Urinary bladder (tissue), 4 donors: ENCODE results near the gene CEP97. TPM values are rescaled to one million over a fixed set of nuclear protein-coding genes. Genes with fewer than 3 reads are reported as not detected.
"Not testable (repeated sequence)": the region's sequence is repeated elsewhere in the genome, so short reads cannot be mapped to it uniquely, and the experiment has no call there.

Experiments
- DNase-seq: peaks from one replicate; pipeline ENCODE4 v3.0.0-alpha.2; 2015; ENCODE audit errors: extremely low spot score
- H3K27ac ChIP-seq: one replicate; pipeline ENCODE4 v1.5.1; 2013; ENCODE audit warnings: low read depth, mild to moderate bottlenecking, moderate library complexity
- H3K36me3 ChIP-seq: one replicate; pipeline ENCODE4 v1.6.1; 2013; ENCODE audit warnings: mild to moderate bottlenecking, moderate library complexity; ENCODE audit not compliant: insufficient read depth
- H3K4me1 ChIP-seq: one replicate; pipeline ENCODE4 v1.6.1; 2013; ENCODE audit warnings: mild to moderate bottlenecking, moderate library complexity; ENCODE audit not compliant: insufficient read depth
- H3K4me3 ChIP-seq: one replicate; pipeline ENCODE4 v1.5.1; 2013; ENCODE audit warnings: low read depth, low read length
- WGBS: extraction: QIAGEN DNeasy Blood & Tissue Kit; methylation state at CpG from one replicate; pipeline ENCODE4 v1.1.7; 2013; 5-methylcytosine and 5-hydroxymethylcytosine counted together
- polyA plus RNA-seq: library from polyadenylated mRNA; stranded (reverse); fragments of 200-250 nt; gene quantifications from one replicate; pipeline ENCODE4 v1.2.3, GENCODE V29; 2013
- total RNA-seq: library from RNA; depleted of rRNA; stranded (reverse); fragments of >200 nt; gene quantifications from one replicate; pipeline ENCODE4 v1.2.3, GENCODE V29; 2014
- donor health status: healthy with polysubstance abuse.
- donor health status: healthy.

The CEP97 gene, protein sequence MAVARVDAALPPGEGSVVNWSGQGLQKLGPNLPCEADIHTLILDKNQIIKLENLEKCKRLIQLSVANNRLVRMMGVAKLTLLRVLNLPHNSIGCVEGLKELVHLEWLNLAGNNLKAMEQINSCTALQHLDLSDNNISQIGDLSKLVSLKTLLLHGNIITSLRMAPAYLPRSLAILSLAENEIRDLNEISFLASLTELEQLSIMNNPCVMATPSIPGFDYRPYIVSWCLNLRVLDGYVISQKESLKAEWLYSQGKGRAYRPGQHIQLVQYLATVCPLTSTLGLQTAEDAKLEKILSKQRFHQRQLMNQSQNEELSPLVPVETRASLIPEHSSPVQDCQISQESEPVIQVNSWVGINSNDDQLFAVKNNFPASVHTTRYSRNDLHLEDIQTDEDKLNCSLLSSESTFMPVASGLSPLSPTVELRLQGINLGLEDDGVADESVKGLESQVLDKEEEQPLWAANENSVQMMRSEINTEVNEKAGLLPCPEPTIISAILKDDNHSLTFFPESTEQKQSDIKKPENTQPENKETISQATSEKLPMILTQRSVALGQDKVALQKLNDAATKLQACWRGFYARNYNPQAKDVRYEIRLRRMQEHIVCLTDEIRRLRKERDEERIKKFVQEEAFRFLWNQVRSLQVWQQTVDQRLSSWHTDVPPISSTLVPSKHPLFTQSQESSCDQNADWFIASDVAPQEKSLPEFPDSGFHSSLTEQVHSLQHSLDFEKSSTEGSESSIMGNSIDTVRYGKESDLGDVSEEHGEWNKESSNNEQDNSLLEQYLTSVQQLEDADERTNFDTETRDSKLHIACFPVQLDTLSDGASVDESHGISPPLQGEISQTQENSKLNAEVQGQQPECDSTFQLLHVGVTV
- total RNA-seq, result 34.4 TPM
- 3.4 TPM for polyA plus RNA-seq

DNA sequence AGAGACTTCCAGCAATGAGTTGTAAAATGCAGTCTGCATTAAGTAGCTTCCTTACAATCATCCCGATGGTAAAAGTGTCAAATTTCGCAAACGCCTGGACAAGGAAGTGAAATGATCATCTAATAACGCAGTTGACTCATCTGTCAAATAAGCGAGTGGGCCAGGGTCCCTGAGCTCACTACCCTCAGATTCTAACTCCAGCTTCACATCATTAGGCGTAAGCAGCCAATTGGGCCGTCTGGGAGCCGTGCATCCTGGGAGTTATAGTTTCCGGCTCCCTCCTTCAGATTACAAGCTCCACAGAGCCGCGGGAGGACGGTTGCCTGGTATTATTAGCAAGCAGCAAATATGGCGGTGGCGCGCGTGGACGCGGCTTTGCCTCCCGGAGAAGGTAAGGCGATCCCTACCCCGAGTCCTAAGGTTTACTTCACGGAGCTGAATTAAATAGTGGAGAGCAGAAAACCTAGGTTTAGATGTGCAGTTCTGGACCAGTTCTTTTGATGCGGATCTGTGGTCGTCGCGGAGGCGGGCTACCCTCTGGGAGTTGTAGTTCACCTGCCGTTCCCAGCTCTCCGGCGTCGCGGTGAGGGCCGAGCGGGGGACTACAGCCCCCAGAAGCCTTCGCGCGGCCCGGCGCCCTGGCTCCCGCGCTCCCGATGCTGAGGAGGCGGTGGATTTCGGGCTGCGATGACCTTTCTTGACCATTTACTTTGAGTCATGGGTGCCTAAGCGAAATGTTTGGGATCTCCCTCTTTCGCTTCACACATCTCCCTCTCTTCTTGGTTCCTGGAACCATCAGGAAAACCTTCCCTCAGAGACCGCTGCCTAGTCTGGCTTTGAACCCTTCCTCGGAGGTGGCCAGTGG, at the start of gene CEP97:
TSS of gene CEP97 (plus strand) at position 286 of the 865 bp plus-strand sequence. CDS start at position 349, 63 bp downstream.
- peak; percentile 91 for DNase-seq
- H3K27ac ChIP-seq, result peak within 1 kb of the TSS; percentile 62
- no peaks in the 10 kb centered on the region for H3K4me1 ChIP-seq
- WGBS, result under 1% methylated on average over 49 of the region's 49 CpGs
- H3K4me3 ChIP-seq, result peak within 1 kb of the TSS; percentile 71
- peaks cover 3% of the 10 kb centered on the region for H3K36me3 ChIP-seq

DNA sequence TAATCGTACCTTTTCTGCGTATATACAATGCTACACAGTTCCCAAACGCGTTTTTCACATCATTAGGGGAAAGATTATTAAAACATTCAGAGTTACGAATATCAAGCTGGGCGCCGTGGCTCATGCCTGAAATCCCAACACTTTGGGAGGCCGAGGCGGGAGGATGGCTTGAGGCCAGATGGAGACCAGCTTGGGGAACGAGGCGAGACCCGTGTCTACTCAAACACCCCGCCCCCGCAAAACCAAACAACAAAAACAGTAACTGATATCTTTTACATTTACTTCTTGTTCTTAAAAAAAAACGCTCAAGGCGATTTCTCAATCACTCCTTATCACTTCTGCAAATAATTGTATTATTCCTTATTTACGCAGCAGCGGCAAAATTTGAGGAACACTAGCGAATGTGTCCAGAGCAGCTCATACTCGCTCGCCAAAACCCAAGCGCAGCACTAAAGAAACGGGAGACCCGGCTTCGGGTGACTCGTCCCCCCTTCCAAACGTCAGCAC, 48.7 kb upstream of the CEP97 start:
- 9% methylated on average over 27 of the region's 27 CpGs for WGBS
- Histone ChIP-seq H3K4me1 (no peaks in the 10 kb centered on the region), H3K4me3 (peak overlapping the region; percentile 81), H3K27ac (peak overlapping the region; percentile 78), H3K36me3 (no peaks in the 10 kb centered on the region)
- DNase-seq, result no peak

DNA sequence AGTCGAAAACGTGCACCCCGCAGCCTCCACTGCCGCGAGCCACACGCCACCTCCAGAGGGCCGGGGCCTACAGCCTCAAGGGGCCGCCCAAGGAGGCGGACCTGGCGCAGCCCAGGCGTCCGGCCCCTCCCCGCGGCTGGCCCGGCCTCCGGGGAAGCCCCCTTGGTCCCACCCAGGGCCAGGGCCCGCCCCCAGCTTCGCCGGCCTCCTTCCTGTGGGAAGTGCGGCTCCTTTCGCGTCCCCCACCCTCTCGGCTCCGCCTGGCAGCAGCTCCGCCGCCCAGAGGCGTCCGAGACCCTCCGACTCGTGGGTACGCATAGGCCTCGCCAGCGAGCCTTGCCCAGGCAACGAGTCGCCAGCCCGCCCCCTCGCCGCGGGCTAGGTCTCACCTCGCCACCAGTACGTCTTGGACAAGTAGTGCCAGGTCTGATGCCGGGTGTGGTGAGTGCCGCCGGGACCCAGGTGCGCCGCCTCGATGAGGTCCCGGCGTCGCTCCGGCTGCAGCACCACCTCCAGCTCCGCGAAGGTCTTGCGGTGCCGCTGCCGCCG, 48.1 kb upstream of the CEP97 start:
- no peaks in the 10 kb centered on the region for H3K36me3 ChIP-seq
- H3K27ac ChIP-seq, result peak overlapping the region; percentile 96
- peak; percentile 81 for DNase-seq
- no peaks in the 10 kb centered on the region for H3K4me1 ChIP-seq
- WGBS, result under 1% methylated on average over 57 of the region's 57 CpGs
- H3K4me3 ChIP-seq, result peak overlapping the region; percentile 81

DNA sequence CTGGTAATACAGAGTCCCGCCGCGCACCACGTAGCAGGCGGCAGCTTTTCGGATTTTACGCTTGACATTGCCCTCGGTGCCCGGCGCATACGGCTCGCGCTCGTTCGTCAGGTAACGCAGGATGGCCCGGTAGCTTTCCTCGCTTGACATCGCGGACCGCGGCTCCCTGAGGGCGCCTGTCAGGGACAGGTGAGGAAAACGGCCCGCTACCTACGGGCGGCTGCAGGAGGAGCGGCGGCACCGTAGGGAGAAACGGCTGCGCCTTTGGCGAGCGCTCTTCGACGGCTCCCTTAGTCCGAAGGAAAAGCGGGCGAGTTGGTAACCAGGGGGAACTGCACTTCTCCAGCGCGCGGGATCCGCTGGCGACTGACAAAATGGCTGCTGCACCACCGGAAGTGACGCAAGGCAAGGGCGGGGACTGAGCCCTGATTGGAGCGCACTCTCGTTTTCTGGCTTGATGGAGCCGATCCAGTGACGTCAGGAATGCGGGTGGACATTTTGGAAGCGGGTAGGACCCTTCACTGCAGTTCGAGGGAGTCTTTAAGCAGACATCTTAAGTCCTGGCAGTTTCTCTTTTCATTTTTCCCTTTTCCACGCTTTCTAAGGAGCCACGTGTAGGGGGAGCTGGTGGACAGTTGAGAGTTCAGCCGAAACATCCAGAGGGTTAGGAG, 47.5 kb upstream of the CEP97 start, which contains the start of gene ZBTB11:
TSS of gene ZBTB11 (minus strand) at position 368 of the 671 bp plus-strand sequence. CDS start at position 150, 218 bp downstream.
- peak within 1 kb of the TSS; percentile 81 for H3K4me3 ChIP-seq
- no peaks in the 10 kb centered on the region for H3K4me1 ChIP-seq
- peaks cover 2% of the 10 kb centered on the region for H3K36me3 ChIP-seq
- DNase-seq, result peak; percentile 100
- H3K27ac ChIP-seq, result peak within 1 kb of the TSS; percentile 96
- under 1% methylated on average over 57 of the region's 57 CpGs for WGBS

DNA sequence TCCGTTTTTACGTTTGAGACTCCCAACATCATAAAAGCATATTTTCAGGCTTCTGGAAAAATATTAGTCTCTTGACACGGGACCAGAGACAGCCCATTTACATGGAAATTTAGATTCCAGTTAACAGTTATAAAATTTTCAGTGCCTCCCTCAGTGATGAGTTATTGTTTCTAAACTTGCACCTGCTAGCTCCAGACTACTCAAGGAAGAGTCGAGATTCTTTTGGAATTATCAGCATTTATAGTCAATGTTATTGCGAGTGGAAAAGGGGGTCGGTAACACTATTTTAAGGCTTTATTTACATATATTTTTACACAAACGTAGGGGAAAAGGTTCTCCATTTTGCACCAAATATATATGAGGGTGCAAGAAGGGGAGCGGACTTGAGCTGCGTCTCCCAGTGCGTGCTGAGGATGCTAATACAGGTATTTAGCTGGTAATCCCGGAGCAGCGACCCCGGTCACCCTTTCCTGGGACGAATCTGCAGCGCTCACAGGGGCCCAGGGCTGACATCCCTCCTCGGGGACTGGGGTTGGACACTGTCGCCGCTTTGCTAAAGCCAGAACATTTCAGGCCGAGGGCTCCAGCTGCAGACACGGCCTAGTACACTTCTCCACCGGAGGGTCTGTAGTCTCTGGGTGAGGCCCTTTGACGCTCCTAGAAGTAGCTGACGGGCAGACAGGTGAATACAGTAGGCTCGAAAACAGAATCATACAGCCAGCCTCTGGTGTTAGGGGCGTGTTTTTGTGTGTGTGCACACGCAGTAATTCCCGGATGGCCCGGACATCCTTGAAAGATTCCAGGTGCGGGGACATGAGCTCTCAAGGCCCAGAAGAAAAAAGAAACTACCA, 46.8 kb upstream of the CEP97 start:
- H3K27ac ChIP-seq, result no peak overlapping the region
- H3K4me3 ChIP-seq, result peak overlapping the region; percentile 81
- no peaks in the 10 kb centered on the region for H3K4me1 ChIP-seq
- WGBS, result 48% methylated on average over 29 of the region's 29 CpGs
- H3K36me3 ChIP-seq, result peaks cover 2% of the 10 kb centered on the region
- no peak for DNase-seq

DNA sequence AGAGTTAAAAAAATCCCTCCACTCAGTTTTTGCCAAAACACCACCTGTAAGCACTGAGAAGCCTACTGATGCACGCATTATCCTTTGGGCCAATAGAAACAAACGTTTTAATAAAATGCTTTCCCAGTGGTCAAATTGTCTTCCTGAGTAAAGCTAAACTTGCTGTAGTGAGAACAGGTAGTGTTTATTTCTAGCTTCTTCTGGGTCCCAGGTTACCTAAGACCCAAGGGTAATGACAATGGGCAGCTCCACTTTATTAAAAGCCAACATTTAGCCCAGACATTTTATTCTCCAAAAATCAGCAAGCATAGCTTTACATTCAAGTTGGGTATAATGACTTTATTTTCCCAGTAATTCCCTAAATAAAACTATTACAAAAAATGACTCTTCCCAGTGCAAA, 45.6 kb upstream of the CEP97 start:
- H3K27ac ChIP-seq, H3K4me3 ChIP-seq, H3K36me3 ChIP-seq, H3K4me1 ChIP-seq, DNase-seq: not testable (repeated sequence)
- WGBS, result 47% methylated on average over 2 of the region's 2 CpGs

DNA sequence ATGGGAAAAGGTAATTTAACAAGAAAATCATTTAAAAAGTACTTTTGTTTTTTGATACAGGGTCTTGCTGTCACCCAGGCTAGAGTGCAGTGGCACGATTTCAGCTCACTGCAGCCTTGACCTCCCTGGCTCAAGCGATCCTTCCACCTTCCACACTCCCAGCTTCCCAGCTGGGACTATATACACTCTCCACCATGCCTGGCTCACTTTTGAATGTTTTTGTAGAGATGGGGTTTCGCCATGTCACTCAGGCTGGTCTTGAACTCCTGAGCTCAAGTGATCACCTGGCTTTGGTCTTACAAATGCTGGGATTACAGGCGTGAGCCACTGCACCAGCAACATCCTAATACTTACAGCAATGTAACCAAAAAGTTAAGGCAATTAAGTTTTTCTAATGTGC, 43.9 kb upstream of the CEP97 start:
- H3K4me1 ChIP-seq, result no peaks in the 10 kb centered on the region
- peaks cover 7% of the 10 kb centered on the region for H3K36me3 ChIP-seq
- H3K4me3 ChIP-seq, result no peak overlapping the region
- DNase-seq, result no peak
- 92% methylated on average over 4 of the region's 4 CpGs for WGBS
- H3K27ac ChIP-seq, result no peak overlapping the region

DNA sequence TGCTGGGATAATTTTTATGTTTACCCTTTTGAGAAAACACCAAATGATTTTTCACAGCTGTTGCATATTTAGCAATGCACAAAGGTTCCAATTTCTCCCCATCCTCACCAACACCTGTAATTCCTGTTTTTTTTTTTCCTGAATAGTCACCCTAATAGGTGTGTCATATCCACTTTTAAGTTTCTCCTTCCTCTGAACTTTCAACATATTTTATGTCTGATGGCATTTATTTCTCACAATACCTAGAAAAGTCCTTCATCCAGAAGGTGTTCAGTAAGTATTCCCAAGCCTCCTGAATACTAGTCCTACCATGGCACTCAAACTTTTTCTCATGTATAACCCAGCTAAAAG, 39.4 kb upstream of the CEP97 start:
- Histone ChIP-seq H3K4me1 (no peaks in the 10 kb centered on the region), H3K36me3 (peaks cover 7% of the 10 kb centered on the region), H3K4me3 (peak overlapping the region; percentile 56), H3K27ac (no peak overlapping the region)
- no peak for DNase-seq

DNA sequence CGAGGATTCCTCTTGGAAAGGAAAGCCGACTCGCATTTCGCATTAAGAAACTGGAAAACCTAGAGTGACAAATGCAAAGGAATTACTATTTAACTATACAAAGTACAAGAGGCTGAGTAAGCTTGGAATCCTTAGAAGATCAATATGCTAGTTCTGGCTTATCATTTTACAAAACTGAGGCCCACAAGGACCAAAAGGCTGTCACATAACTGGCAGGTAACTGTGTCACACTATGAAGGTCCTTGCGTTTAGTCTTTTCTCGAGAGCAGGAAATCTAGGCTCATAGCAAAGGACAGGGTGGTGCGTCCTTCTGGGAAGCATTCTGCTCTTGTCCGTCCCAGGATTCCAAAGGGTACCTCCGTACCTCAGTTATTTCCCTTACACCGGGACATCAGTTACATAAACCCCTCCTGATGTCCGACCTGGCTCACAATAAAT, 38.5 kb upstream of the CEP97 start:
- Histone ChIP-seq H3K4me3 (peak overlapping the region; percentile 56), H3K36me3 (peaks cover 7% of the 10 kb centered on the region), H3K4me1 (no peaks in the 10 kb centered on the region), H3K27ac (peak overlapping the region; percentile 94)
- 2% methylated on average over 11 of the region's 11 CpGs for WGBS
- peak; percentile 11 for DNase-seq

DNA sequence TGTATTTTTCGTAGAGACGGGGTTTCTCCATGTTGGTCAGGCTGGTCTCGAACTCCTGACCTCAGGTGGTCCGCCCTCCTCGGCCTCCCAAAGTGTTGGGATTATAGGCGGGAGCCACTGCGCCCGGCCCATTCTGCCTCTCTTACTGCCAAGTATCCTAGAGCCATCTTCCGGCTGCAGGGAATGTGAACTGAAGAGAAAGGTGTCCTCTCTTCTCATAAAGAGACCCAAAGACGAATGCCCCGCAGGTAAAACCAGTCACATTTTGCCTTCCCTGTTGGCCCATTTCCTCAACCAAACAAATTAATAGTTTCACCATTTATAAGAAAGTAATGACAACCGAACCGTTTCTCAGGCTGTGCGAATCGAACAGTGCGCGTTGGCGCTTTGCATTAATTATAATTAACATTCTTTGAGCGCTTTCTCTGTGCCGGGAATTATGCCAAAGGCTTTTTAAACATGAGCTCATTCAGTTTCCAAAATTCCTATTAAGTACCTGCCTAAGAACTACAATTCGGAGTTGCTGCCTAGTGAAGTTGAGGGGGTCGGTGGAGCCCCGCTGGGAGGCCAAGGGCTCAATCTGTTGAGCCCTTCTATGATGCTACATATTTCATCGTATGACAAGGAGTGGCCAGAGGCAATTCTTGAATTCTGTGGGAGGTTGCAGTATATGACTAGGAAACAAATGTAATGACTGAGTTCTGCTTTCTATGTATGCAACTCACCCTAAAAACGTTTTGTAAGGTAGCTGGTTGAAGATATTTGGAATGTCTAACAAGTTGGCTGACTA, 37.1 kb upstream of the CEP97 start:
- H3K36me3 ChIP-seq, result peaks cover 5% of the 10 kb centered on the region
- 40% methylated on average over 25 of the region's 25 CpGs for WGBS
- DNase-seq, result no peak
- H3K27ac ChIP-seq, result no peak overlapping the region
- H3K4me3 ChIP-seq, result no peak overlapping the region
- H3K4me1 ChIP-seq, result peaks cover 2% of the 10 kb centered on the region

DNA sequence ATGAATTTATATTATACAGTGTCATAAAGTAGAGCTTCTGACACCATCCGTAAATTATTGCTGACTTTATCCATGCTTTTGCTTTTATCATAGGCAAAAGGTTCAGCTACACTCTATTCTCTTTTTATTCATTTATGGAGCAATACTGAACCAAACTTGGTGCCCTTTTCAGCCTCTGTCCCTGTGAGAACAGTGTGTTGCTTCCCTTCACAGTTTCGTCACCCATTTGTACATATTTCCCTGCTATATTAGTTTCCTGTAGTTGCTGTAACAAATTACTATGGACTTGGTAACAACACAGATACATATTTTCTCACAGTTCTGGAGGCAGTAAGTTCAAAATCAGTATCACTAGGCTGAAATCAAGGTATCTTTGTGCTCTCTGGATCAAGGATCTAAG, 35.1 kb upstream of the CEP97 start:
- peaks cover 2% of the 10 kb centered on the region for H3K4me1 ChIP-seq
- no peak overlapping the region for H3K27ac ChIP-seq
- 92% methylated on average over 2 of the region's 2 CpGs for WGBS
- DNase-seq, result no peak
- H3K4me3 ChIP-seq, result no peak overlapping the region
- no peaks in the 10 kb centered on the region for H3K36me3 ChIP-seq
